AG10803 (cell line): ENCODE results near the gene MYO18B.

Source experiments
- DNase-seq: peaks from one replicate; pipeline ENCODE4 v3.0.0; 2010; ENCODE audit warnings: low read depth
- H3K4me3 ChIP-seq: 2 replicates; pipeline ENCODE4 v1.5.1; 2011; ENCODE audit warnings: mild to moderate bottlenecking, low read length, control low read depth
- TF ChIP-seq, protein P1 (sequence below): conservative IDR thresholded peaks from 2 replicates; pipeline ENCODE4 v1.5.1; 2011; ENCODE audit warnings: mild to moderate bottlenecking, low read length, control low read depth, inconsistent platforms

MYO18B gene

DNA sequence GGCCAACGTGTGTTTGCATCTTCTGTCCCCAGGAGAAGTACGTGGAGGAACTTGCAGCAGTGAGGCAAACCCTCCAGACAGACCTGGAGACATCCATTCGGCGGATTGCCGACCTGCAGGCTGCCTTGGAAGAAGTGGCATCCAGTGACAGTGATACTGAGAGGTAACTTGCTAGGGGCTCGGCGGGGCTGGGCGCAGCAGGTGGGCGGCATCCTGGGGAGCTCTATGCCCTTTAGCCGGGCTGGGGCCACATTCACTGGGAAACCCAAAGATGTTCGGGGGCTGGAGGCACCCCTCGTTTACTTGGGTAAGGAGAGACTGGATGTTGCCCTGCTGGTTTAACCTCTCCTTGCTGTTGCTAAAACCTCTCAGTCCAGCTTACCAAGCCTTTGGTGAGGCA is 250.3 kb downstream of the MYO18B start:
- H3K4me3 ChIP-seq, result no peak overlapping the region
- DNase-seq, result no peak
- TF ChIP-seq, protein P1, sequence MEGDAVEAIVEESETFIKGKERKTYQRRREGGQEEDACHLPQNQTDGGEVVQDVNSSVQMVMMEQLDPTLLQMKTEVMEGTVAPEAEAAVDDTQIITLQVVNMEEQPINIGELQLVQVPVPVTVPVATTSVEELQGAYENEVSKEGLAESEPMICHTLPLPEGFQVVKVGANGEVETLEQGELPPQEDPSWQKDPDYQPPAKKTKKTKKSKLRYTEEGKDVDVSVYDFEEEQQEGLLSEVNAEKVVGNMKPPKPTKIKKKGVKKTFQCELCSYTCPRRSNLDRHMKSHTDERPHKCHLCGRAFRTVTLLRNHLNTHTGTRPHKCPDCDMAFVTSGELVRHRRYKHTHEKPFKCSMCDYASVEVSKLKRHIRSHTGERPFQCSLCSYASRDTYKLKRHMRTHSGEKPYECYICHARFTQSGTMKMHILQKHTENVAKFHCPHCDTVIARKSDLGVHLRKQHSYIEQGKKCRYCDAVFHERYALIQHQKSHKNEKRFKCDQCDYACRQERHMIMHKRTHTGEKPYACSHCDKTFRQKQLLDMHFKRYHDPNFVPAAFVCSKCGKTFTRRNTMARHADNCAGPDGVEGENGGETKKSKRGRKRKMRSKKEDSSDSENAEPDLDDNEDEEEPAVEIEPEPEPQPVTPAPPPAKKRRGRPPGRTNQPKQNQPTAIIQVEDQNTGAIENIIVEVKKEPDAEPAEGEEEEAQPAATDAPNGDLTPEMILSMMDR, result no peak

DNA sequence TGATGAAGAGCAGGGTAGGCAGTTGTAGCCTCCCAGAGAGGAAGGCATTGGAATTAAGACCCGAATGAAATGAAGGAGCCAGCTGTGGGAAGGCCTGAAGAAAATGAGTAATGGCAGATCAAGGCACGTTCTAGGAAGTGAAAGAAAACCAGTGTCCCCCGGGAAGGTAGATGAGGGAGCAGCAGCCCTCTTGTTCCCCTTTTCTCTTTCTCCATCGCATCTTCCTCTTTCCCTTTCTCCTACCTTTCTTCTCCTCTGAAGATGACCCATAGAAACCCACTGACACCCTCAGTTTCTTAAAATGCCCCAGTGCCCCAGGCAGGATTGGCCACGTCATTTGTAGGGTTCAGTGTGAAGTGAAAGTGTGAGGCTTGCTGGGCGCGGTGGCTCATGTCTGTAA is 254.7 kb downstream of the MYO18B start:
- no peak for DNase-seq
- H3K4me3 ChIP-seq, result no peak overlapping the region
- TF ChIP-seq, protein P1, result no peak

DNA sequence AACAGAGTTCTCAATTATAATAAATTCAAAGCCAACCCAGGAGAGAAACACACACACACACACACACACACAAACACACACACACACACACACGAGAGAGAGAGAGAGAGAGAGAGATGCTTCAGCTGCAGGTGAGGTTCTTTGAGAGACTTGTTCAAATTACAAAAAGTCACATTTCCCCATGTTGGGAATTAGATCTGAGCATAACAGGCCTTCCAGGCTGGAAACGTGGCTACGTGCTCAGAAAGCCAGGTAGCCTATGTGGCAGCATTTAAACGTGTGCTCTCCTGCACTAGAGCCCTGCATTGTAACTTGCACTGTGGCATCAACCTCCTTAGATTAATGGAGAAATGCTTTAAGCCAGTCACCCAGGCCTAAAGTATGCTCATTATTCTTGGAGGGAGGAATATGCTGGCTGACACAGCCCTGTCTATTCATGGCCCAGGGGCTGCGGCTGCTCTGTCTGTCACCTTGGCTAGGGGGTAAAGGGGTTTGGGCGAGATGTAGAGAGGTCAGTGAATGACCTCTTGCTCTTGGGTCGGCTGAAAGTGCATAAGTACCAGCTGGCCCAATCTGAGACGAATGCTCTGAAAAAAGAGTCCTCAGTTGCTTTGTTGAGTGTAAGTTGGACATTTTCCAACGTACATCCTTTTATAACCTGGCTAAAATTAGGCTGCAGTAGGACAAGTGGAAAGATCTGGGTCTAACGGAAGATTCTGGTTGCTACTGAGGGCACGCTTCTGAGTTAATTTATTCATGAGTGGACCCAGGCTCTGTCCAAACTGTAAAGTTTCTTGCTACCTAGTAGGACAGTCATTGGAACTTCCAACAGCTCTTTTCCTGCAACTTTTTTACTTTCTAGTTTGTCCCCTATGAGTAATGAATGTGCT is 256.1 kb downstream of the MYO18B start:
- DNase-seq, result no peak
- TF ChIP-seq, protein P1, result no peak

DNA sequence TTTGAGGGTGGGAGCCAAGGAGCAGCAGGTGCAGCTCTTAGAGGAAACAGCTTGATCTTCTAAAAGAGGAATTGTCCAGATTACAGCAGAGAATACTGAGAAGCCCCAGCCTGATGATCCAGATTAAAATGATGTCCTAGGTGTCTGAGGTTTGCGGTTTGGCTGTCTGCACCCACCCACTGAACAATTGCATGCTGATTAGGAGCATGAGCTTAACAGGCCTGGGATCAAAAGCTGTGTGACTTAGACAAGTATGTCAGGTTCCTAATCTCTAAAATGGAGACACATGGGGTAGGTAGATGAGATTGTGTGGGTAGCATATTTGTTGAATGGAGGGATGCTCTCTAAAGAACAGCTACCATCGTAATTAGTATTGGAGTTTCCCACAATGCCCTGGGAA is 260.5 kb downstream of the MYO18B start:
- no peak overlapping the region for H3K4me3 ChIP-seq
- TF ChIP-seq, protein P1, result no peak

More for the DNA sequence above, 256.1 kb downstream of the MYO18B start:
- no peak overlapping the region for H3K4me3 ChIP-seq

DNA sequence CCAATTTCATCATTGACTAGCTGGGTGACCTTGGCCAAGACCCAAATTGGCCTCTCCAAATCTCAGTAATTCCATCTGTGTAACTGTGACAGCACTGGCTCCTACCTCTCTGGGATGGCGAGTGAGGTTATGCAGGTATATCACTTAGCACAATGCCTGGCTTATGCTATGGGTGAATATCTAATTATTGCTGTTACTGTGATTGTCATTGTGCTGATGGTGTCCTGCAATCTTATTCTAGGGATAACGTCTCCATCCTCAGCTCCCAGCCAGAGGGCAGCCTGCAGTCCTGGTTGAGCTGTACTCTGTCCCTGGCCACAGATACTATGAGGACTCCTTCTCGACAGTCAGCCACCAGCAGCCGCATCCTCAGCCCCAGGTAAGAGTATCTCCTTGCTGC is 262.5 kb downstream of the MYO18B start:
- DNase-seq, result no peak
- TF ChIP-seq, protein P1, result no peak
- no peak overlapping the region for H3K4me3 ChIP-seq

More for the DNA sequence above, 260.5 kb downstream of the MYO18B start:
- no peak for DNase-seq

DNA sequence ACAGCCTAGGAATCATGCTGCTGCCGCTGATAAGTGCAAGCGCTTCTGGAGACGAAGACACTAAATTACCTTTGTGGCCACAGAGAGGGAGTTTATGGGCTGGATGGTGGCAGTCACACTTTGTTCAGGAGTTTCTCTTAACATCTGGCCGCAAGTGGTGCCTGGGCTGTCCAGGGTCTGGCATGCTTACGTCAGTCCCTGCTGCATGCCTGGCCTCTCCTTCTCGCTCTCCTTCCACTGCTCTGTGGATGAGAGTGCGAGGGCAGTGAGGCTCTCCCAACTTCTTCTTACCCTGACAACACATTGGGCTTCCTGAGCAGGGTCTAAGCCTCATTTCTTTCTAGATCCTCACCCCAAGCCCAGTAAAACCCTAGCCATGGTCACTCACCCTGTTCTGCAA is 266.6 kb downstream of the MYO18B start:
- TF ChIP-seq, protein P1, result no peak
- no peak overlapping the region for H3K4me3 ChIP-seq
- DNase-seq, result no peak

DNA sequence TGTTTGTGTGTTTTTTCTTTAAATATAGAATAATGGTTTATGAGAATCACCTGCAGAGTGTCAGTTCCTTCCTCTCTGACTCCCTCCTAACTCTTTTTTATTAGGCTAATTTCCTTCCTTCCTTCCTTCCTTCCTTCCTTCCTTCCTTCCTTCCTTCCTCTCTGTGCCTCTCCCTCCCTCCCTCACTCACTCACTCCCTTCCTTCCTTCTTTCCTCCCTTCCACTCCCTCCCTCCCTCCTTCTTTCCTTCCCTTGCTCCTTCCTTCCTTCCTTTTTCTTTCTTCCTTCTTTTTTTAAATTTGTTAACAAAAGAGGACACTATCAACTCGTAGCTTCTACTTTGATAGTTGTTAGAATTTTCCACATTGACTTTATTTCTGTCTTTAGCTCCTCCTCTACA is 274.9 kb downstream of the MYO18B start:
- H3K4me3 ChIP-seq, result no peak overlapping the region
- no peak for DNase-seq
- TF ChIP-seq, protein P1, result no peak
